ENCODE measurements around the gene HPRT1.
A peak's percentile ranks its signal among the peaks of the same experiment; 100 is the strongest.

Gene HPRT1

GRCh38 chrX:134544513-134545151, 84.7 kb downstream of the HPRT1 start:
- DNase-seq = peak in 1 of 4 experiments; percentile 13

GRCh38 chrX:134545510-134545909, 85.5 kb downstream of the HPRT1 start:
- DNase-seq = no peak

GRCh38 chrX:134546187-134546586, 86.2 kb downstream of the HPRT1 start:
- DNase-seq = no peak

GRCh38 chrX:134547047-134547679, 87.2 kb downstream of the HPRT1 start:
- peak in 3 of 4 experiments; percentile 3 to 29 (median 26) for DNase-seq

GRCh38 chrX:134548257-134549201, 88.6 kb downstream of the HPRT1 start:
- peak in 3 of 4 experiments; percentile 5 to 33 (median 9) for DNase-seq

Data from suppressor macrophage (primary cell).